HEK293T (cell line): ENCODE results near the gene BCAS1.

Experiments
- ELF4 ChIP-seq: fragments of 450-650 bp; IDR thresholded peaks from 2 replicates; pipeline ENCODE4 v1.6.1; 2017; ENCODE audit warnings: antibody characterized with exemption
- FOXK2 ChIP-seq: fragments of 450-650 bp; IDR thresholded peaks from 2 replicates; pipeline ENCODE4 v1.6.1; 2016; ENCODE audit warnings: mild to moderate bottlenecking

DNA sequence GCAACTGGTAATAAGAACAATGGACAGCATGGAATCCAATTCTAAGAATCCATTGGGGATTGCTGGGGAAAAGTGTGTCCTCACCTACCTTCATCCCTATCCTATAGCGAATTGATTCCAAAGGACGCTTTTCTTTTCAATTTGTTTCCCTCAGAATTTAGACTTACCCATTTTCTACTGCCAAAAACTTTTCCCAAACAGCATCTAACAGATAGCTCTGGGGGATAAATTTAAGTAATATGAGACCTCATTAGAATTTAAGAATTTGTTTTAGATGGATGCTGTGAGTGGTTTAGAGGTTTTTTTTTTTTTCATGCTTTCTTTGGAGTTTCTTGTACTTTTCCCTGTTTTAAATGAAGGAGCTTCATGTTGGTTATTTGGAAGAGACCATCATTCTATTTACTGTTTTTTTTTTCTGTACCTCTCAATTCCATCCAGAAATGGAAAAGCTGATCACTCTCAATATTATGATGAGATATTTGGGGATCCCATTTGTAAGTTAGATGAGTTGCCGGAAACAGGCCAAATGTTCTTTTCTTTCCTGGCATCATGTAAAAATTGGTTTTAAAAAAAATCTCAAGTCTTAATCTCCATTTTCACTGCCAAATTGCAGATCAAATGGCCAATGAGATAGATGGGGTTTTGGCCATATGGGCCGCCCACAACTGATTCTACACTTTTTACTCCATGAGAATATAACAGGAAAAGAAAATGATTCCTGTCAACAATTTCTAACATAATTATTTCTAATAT is 105.7 kb downstream of the BCAS1 start:
- no peak for TF ChIP-seq ELF4
- no peak for TF ChIP-seq FOXK2
